Neural cell (in vitro differentiated cells): ENCODE data around the gene DENND4C.

Source experiments
- EP300 ChIP-seq: fragments of 450-650 bp; conservative IDR thresholded peaks from 2 replicates; pipeline ENCODE4 v1.6.1; 2014; ENCODE audit warnings: antibody characterized with exemption, mild to moderate bottlenecking, moderate library complexity; ENCODE audit not compliant: poor library complexity, severe bottlenecking
- EZH2 ChIP-seq: fragments of 200-600, 300-800 bp; shearing (Covaris generic), sonication (generic); IDR thresholded peaks from 2 replicates; pipeline ENCODE4 v1.6.1; 2014; ENCODE audit warnings: antibody characterized with exemption, low read length, borderline replicate concordance, mild to moderate bottlenecking; ENCODE audit not compliant: insufficient read depth, poor library complexity, severe bottlenecking
- POLR2AphosphoS5 ChIP-seq: IDR thresholded peaks from 2 replicates; pipeline ENCODE4 v1.6.1; 2012
- RAD21 ChIP-seq: fragments of 450-650 bp; conservative IDR thresholded peaks from 2 replicates; pipeline ENCODE4 v1.6.1; 2014; ENCODE audit warnings: antibody characterized with exemption, mild to moderate bottlenecking, moderate library complexity
- REST ChIP-seq: IDR thresholded peaks from 2 replicates; pipeline ENCODE4 v1.6.1; 2012; ENCODE audit warnings: borderline replicate concordance
- SMC3 ChIP-seq: fragments of 450-650 bp; conservative IDR thresholded peaks from 2 replicates; pipeline ENCODE4 v1.6.1; 2014; ENCODE audit warnings: antibody characterized with exemption, mild to moderate bottlenecking, moderate library complexity; ENCODE audit not compliant: poor library complexity
- TAF1 ChIP-seq: IDR thresholded peaks from 2 replicates; pipeline ENCODE4 v1.6.1; 2012; ENCODE audit warnings: low read depth
- TF ChIP-seq, protein P1 (sequence below): fragments of 450-650 bp; IDR thresholded peaks from 2 replicates; pipeline ENCODE4 v1.5.1; 2014; ENCODE audit warnings: antibody characterized with exemption, mild to moderate bottlenecking, moderate library complexity; ENCODE audit not compliant: poor library complexity, severe bottlenecking

- TF ChIP-seq, protein P1, sequence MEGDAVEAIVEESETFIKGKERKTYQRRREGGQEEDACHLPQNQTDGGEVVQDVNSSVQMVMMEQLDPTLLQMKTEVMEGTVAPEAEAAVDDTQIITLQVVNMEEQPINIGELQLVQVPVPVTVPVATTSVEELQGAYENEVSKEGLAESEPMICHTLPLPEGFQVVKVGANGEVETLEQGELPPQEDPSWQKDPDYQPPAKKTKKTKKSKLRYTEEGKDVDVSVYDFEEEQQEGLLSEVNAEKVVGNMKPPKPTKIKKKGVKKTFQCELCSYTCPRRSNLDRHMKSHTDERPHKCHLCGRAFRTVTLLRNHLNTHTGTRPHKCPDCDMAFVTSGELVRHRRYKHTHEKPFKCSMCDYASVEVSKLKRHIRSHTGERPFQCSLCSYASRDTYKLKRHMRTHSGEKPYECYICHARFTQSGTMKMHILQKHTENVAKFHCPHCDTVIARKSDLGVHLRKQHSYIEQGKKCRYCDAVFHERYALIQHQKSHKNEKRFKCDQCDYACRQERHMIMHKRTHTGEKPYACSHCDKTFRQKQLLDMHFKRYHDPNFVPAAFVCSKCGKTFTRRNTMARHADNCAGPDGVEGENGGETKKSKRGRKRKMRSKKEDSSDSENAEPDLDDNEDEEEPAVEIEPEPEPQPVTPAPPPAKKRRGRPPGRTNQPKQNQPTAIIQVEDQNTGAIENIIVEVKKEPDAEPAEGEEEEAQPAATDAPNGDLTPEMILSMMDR = no peak
- TF ChIP-seq TAF1 = no peak
- TF ChIP-seq EP300 = no peak
- no peak for TF ChIP-seq SMC3
- TF ChIP-seq EZH2 = no peak
- TF ChIP-seq RAD21 = no peak
- no peak for TF ChIP-seq POLR2AphosphoS5
- no peak for TF ChIP-seq REST
These were observed 46.2 kb upstream of the DENND4C start for GRCh38 chr9:19184144-19184917.
